KMS-11 (cell line): Measurements from ENCODE around the gene SELENOF.

Experiments
- H2AFZ ChIP-seq: fragments of 200-600 bp; sonication (generic); 2 replicates; pipeline ENCODE4 v1.6.1; 2016; ENCODE audit warnings: antibody characterized with exemption, mixed run types, low read depth
- H3K27ac ChIP-seq: fragments of 200-600 bp; sonication (generic); 2 replicates; pipeline ENCODE4 v1.6.1; 2016; ENCODE audit warnings: mild to moderate bottlenecking, mixed run types
- H3K27me3 ChIP-seq: fragments of 200-600 bp; sonication (generic); 2 replicates; pipeline ENCODE4 v1.6.1; 2017; ENCODE audit warnings: mild to moderate bottlenecking, low read depth, mixed run types, moderate library complexity; ENCODE audit not compliant: insufficient read depth
- H3K36me3 ChIP-seq: fragments of 200-600 bp; sonication (generic); 2 replicates; pipeline ENCODE4 v1.6.1; 2017; ENCODE audit warnings: mild to moderate bottlenecking, mixed run types; ENCODE audit not compliant: insufficient read depth
- H3K4me1 ChIP-seq: fragments of 200-600 bp; sonication (generic); 2 replicates; pipeline ENCODE4 v1.6.1; 2016; ENCODE audit warnings: mild to moderate bottlenecking, low read depth, mixed run types; ENCODE audit not compliant: poor library complexity, severe bottlenecking
- H3K4me2 ChIP-seq: fragments of 200-600 bp; sonication (generic); 2 replicates; pipeline ENCODE4 v1.7.0; 2016; ENCODE audit warnings: mild to moderate bottlenecking, mixed run types
- H3K4me3 ChIP-seq: fragments of 200-600 bp; sonication (generic); IDR thresholded peaks from 2 replicates; pipeline ENCODE4 v1.6.1; 2017; ENCODE audit warnings: low read depth, low read length, mixed read lengths; ENCODE audit not compliant: insufficient read depth
- H3K79me2 ChIP-seq: fragments of 200-600 bp; sonication (generic); 2 replicates; pipeline ENCODE4 v1.6.1; 2016; ENCODE audit warnings: low read depth, mixed run types; ENCODE audit not compliant: insufficient read depth
- H3K9ac ChIP-seq: fragments of 200-600 bp; sonication (generic); 2 replicates; pipeline ENCODE4 v1.6.1; 2016; ENCODE audit warnings: mild to moderate bottlenecking, mixed run types
- H4K20me1 ChIP-seq: fragments of 200-600 bp; sonication (generic); 2 replicates; pipeline ENCODE4 v1.6.1; 2016; ENCODE audit warnings: mild to moderate bottlenecking, mixed run types; ENCODE audit not compliant: insufficient read depth
- TF ChIP-seq, protein P1 (sequence below): fragments of 200-600 bp; sonication (generic); conservative IDR thresholded peaks from 2 replicates; pipeline ENCODE4 v1.6.1; 2017; ENCODE audit warnings: low read depth, mild to moderate bottlenecking, antibody characterized with exemption, low read length, moderate library complexity, mixed read lengths

The SELENOF gene

DNA sequence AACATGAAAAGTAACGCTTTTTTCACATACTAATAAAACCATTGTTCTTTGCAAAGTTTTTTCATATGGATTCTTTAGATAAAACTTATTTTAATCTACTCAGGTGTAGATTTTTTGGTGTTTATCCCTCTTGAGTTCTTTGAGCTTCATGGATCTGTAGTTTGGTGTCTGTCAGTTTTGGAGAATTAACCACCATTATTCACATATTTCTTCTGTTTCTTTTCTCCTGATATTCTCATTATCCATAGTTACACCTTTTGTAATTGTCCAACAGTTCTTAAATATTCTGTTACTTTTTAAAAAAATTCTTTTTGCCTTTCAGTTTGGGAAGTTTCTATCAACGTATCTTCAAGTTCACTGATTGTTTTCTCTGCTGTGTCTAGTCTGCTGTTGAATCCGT, 19.1 kb upstream of the SELENOF start:
- H4K20me1 ChIP-seq: no peaks in the 10 kb centered on the region
- H3K36me3 ChIP-seq: no peaks in the 10 kb centered on the region
- no peaks in the 10 kb centered on the region; the same call in 1 of the 2 replicates for H3K79me2 ChIP-seq
- no peak overlapping the region for H3K27ac ChIP-seq
- no peak overlapping the region for H2AFZ ChIP-seq
- peaks cover 3% of the 10 kb centered on the region for H3K4me1 ChIP-seq
- no peak overlapping the region for H3K4me2 ChIP-seq
- no peak overlapping the region for H3K4me3 ChIP-seq
- H3K9ac ChIP-seq: no peak overlapping the region
- TF ChIP-seq, protein P1, sequence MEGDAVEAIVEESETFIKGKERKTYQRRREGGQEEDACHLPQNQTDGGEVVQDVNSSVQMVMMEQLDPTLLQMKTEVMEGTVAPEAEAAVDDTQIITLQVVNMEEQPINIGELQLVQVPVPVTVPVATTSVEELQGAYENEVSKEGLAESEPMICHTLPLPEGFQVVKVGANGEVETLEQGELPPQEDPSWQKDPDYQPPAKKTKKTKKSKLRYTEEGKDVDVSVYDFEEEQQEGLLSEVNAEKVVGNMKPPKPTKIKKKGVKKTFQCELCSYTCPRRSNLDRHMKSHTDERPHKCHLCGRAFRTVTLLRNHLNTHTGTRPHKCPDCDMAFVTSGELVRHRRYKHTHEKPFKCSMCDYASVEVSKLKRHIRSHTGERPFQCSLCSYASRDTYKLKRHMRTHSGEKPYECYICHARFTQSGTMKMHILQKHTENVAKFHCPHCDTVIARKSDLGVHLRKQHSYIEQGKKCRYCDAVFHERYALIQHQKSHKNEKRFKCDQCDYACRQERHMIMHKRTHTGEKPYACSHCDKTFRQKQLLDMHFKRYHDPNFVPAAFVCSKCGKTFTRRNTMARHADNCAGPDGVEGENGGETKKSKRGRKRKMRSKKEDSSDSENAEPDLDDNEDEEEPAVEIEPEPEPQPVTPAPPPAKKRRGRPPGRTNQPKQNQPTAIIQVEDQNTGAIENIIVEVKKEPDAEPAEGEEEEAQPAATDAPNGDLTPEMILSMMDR: no peak
- no peaks in the 10 kb centered on the region for H3K27me3 ChIP-seq

- H3K27me3 ChIP-seq: no peaks in the 10 kb centered on the region
- H3K4me2 ChIP-seq: no peak overlapping the region
- TF ChIP-seq, protein P1: no peak
These were observed 14.9 kb upstream of the SELENOF start for GRCh38 chr1:86928819-86929218.

GRCh38 chr1:86926883-86927282, 13.0 kb upstream of the SELENOF start:
- H3K4me1 ChIP-seq: peaks cover 5% of the 10 kb centered on the region
- no peaks in the 10 kb centered on the region; the same call in 1 of the 2 replicates for H3K79me2 ChIP-seq
- no peak overlapping the region for H2AFZ ChIP-seq
- no peak overlapping the region for H3K4me2 ChIP-seq
- H3K4me3 ChIP-seq: no peak overlapping the region
- no peak overlapping the region for H3K27ac ChIP-seq
- no peaks in the 10 kb centered on the region for H4K20me1 ChIP-seq
- H3K36me3 ChIP-seq: no peaks in the 10 kb centered on the region
- no peak overlapping the region for H3K9ac ChIP-seq
- H3K27me3 ChIP-seq: no peaks in the 10 kb centered on the region
- TF ChIP-seq, protein P1: no peak

More at GRCh38 chr1:86928819-86929218, 14.9 kb upstream of the SELENOF start:
- no peaks in the 10 kb centered on the region for H3K36me3 ChIP-seq
- no peaks in the 10 kb centered on the region for H4K20me1 ChIP-seq
- H3K4me1 ChIP-seq: peaks cover 5% of the 10 kb centered on the region
- H3K27ac ChIP-seq: no peak overlapping the region
- H2AFZ ChIP-seq: no peak overlapping the region
- H3K9ac ChIP-seq: no peak overlapping the region
- no peak overlapping the region for H3K4me3 ChIP-seq
- H3K79me2 ChIP-seq: no peaks in the 10 kb centered on the region

GRCh38 chr1:86925742-86926141, 11.8 kb upstream of the SELENOF start:
- Histone ChIP-seq H3K79me2 (no peaks in the 10 kb centered on the region; the same call in 1 of the 2 replicates), H4K20me1 (no peaks in the 10 kb centered on the region), H3K9ac (no peak overlapping the region), H3K36me3 (no peaks in the 10 kb centered on the region), H3K4me2 (no peak overlapping the region), H3K27me3 (no peaks in the 10 kb centered on the region), H3K4me3 (no peak overlapping the region), H3K27ac (no peak overlapping the region), H2AFZ (no peak overlapping the region), H3K4me1 (peaks cover 5% of the 10 kb centered on the region)
- TF ChIP-seq, protein P1: no peak
